ENCODE results near the gene CASKIN2.

DNA sequence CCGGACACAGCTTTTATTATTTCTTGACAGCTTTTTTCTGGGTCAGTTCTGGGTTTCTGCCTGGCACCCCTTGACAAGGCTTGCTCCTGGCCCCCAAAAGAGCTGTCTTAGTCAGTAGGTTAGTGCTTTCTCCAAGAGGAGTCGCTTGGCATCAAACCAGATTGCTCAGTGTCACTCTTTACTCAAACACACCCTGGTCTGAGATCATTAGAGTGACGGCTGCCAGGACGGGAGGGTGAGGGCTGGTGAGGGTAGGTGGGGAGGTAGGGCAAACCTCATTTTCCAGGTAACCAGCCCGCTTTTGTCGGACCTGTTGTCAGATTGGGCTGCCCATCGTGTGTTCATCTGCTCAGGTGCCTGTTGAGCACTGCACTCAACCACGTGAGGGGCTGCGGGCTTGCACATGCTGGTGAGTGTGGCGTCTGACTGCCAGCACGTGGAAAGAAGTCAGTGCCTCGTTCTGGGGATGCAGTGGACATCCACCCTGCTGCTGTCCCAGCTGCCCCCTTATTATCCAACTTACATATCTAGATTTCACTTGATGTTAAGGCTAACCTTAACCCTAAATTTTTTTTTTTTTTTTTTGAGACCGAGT lies 46.5 kb downstream of the CASKIN2 start:
- TF ChIP-seq ZNF274 (IDR thresholded peaks at IDR 0.05; ENCODE audit: low read depth, low read length) (no peak), SUZ12 (IDR thresholded peaks at IDR 0.05; ENCODE audit: extremely low read depth, insufficient read depth, insufficient read length) (no peak)
